AG09309 (cell line): ENCODE data around the gene CASP8AP2.
"Not testable (repeated sequence)": the region's sequence is repeated elsewhere in the genome, so short reads cannot be mapped to it uniquely, and the experiment has no call there.

Source experiments
- DNase-seq: peaks from one replicate; pipeline ENCODE4 v3.0.0-alpha.2; 2010; ENCODE audit warnings: low read depth
- H3K4me3 ChIP-seq: 2 replicates; pipeline ENCODE4 v1.5.1; 2011; ENCODE audit warnings: mild to moderate bottlenecking, low read depth, low read length, moderate library complexity; ENCODE audit not compliant: control insufficient read depth
- CTCF ChIP-seq: IDR thresholded peaks from 2 replicates; pipeline ENCODE4 v1.5.1; 2011; ENCODE audit warnings: mild to moderate bottlenecking, low read depth, low read length, inconsistent platforms; ENCODE audit not compliant: insufficient read depth, control insufficient read depth; ENCODE audit errors: missing control alignments

CASP8AP2 gene

DNA sequence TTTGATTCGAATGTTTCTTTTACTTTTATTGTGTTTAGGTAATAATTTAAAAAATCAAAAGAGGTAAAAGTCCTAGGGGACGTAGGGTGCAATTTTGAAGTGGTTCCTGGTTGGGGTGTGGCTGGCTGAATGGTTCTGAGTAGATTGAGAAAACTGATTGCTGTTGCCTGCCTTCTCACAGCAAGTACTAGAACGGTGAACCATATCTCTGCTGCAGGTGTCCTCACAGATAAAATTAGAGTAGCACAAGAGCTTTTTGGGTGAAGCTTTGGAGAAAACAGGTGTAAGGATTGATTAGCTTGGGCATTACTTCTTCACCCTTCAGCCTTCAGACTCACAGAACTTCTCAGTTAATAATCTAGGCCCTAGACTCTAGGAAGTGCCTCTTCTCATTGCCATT, 44.8 kb downstream of the CASP8AP2 start:
- DNase-seq: no peak
- H3K4me3 ChIP-seq: no peak overlapping the region
- no peak for TF ChIP-seq CTCF

DNA sequence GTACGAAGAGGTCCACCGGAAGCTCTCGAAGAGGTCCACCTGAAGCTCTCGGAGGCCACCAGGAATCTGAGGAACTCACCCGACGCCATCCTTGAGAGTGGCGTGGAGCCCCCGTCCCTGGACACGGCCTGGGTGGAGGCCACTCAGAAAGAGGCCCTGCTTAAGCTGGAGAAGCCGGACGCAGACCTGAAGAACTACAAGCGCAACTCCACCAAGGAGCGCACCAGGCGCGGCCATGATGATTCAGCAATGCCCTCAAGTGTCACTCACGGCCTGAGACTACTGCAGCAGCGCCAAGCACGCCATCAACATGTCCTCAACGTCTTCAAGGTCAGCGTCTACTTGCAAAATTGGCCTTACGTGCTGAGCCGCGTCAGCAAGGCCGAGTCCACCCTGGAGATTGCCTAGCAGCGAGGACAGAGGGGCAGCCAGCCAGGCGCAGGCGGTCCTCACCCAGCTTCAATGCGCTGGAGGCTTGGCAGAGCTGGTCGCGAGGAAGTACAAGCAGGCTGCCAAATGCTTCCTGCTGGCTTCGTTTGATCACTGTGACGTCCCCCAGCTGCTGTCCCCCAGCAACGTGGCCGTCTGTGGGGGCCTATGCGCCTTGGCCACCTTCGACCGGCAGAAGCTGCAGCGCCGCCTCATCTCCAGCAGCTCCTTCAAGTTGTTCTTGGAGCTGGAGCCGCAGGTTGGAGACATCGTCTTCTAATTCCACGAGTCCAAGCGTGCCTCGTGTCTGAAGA, 56.9 kb downstream of the CASP8AP2 start:
- no peak overlapping the region for H3K4me3 ChIP-seq
- TF ChIP-seq CTCF: no peak
- DNase-seq: no peak

- no peak for DNase-seq
- H3K4me3 ChIP-seq: no peak overlapping the region
- TF ChIP-seq CTCF: no peak
Measured at GRCh38 chr6:89887452-89888137, 57.9 kb downstream of the CASP8AP2 start.

- H3K4me3 ChIP-seq: no peak overlapping the region
- TF ChIP-seq CTCF: no peak
- no peak for DNase-seq
Measured at GRCh38 chr6:89888138-89888514, 58.4 kb downstream of the CASP8AP2 start.

- no peak overlapping the region for H3K4me3 ChIP-seq
- DNase-seq: no peak
- TF ChIP-seq CTCF: no peak
Measured at GRCh38 chr6:89888871-89889270, 59.2 kb downstream of the CASP8AP2 start.

DNA sequence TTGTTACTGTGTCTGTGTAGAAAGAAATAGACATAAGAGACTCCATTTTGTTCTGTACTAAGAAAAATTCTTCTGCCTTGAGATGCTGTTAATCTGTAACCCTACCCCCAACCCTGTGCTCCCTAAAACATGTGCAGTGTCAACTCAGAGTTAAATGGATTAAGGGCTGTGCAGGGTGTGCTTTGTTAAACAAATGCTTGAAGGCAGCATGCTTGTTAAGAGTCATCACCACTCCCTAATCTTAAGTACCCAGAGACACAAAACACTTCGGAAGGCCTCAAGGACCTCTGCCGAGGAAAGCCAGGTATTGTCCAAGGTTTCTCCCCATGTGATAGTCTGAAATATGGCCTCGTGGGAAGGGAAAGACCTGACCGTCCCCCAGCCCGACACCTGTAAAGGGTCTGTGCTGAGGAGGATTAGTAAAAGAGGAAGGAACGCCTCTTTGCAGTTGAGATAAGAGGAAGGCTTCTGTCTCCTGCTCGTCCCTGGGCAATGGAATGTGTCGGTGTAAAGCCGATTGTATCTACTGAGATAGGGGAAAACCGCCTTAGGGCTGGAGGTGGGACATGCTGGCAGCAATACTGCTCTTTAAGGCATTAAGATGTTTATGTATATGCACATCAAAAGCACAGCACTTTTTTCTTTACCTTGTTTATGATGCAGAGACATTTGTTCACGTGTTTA, 61.3 kb downstream of the CASP8AP2 start:
- not testable (repeated sequence) for DNase-seq, H3K4me3 ChIP-seq

DNA sequence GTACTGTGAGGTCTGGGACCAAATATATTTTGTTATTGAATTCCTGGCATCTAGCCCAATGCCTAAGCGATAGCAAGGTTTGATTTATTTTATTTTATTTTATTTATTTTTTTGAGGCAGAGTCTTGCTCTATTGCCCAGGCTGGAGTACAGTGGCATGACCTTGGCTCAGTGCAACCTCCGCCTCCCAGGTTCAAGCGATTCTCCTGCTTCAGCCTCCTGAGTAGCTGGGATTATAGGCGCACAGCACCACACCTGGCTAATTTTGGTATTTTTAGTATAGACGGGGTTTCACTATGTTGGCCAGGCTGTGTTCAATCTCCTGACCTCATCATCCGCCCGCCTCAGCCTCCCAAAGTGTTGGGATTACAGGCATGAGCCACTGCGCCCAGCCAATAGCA, 62.9 kb downstream of the CASP8AP2 start:
- not testable (repeated sequence) for H3K4me3 ChIP-seq, DNase-seq
